HG03520 (cell line): ENCODE data around the gene CYP21A2.
"Not testable (repeated sequence)": the region's sequence is repeated elsewhere in the genome, so short reads cannot be mapped to it uniquely, and the experiment has no call there.

Source experiments
- ATAC-seq: cut with Tn5 transposase; IDR thresholded peaks from one replicate; pipeline ENCODE4 v1.9.1; 2021; ENCODE audit warnings: mild to moderate bottlenecking, moderate library complexity; ENCODE audit not compliant: unreplicated experiment

CYP21A2 gene

DNA sequence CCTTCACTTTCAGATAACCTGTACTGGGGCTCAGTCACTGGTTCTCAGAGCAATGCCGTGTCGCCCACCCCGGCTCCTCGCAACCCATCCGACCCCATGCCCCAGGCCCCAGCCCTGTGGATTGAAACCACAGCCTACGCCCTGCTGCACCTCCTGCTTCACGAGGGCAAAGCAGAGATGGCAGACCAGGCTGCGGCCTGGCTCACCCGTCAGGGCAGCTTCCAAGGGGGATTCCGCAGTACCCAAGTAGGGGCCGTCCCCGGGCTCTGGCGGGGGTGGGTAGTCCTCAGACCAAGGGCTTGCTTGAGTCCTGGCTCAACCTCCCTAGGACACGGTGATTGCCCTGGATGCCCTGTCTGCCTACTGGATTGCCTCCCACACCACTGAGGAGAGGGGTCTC is 8.7 kb upstream of the CYP21A2 start:
- not testable (repeated sequence) for ATAC-seq

- not testable (repeated sequence) for ATAC-seq
Measured at GRCh38 chr6:32035283-32036013, 2.8 kb upstream of the CYP21A2 start.

GRCh38 chr6:32037136-32037535 is 1.1 kb upstream of the CYP21A2 start:
- ATAC-seq: not testable (repeated sequence)

- not testable (repeated sequence) for ATAC-seq
Measured at GRCh38 chr6:32038878-32039277, 663 bp downstream of the CYP21A2 start.

DNA sequence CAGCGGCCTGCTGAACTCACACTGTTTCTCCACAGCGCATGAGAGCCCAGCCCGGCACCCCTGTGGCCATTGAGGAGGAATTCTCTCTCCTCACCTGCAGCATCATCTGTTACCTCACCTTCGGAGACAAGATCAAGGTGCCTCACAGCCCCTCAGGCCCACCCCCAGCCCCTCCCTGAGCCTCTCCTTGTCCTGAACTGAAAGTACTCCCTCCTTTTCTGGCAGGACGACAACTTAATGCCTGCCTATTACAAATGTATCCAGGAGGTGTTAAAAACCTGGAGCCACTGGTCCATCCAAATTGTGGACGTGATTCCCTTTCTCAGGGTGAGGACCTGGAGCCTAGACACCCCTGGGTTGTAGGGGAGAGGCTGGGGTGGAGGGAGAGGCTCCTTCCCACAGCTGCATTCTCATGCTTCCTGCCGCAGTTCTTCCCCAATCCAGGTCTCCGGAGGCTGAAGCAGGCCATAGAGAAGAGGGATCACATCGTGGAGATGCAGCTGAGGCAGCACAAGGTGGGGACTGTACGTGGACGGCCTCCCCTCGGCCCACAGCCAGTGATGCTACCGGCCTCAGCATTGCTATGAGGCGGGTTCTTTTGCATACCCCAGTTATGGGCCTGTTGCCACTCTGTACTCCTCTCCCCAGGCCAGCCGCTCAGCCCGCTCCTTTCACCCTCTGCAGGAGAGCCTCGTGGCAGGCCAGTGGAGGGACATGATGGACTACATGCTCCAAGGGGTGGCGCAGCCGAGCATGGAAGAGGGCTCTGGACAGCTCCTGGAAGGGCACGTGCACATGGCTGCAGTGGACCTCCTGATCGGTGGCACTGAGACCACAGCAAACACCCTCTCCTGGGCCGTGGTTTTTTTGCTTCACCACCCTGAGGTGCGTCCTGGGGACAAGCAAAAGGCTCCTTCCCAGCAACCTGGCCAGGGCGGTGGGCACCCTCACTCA is 1.4 kb downstream of the CYP21A2 start:
- not testable (repeated sequence) for ATAC-seq

DNA sequence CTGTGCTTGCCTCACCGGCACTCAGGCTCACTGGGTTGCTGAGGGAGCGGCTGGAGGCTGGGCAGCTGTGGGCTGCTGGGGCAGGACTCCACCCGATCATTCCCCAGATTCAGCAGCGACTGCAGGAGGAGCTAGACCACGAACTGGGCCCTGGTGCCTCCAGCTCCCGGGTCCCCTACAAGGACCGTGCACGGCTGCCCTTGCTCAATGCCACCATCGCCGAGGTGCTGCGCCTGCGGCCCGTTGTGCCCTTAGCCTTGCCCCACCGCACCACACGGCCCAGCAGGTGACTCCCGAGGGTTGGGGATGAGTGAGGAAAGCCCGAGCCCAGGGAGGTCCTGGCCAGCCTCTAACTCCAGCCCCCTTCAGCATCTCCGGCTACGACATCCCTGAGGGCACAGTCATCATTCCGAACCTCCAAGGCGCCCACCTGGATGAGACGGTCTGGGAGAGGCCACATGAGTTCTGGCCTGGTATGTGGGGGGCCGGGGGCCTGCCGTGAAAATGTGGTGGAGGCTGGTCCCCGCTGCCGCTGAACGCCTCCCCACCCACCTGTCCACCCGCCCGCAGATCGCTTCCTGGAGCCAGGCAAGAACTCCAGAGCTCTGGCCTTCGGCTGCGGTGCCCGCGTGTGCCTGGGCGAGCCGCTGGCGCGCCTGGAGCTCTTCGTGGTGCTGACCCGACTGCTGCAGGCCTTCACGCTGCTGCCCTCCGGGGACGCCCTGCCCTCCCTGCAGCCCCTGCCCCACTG is 2.3 kb downstream of the CYP21A2 start:
- not testable (repeated sequence) for ATAC-seq

DNA sequence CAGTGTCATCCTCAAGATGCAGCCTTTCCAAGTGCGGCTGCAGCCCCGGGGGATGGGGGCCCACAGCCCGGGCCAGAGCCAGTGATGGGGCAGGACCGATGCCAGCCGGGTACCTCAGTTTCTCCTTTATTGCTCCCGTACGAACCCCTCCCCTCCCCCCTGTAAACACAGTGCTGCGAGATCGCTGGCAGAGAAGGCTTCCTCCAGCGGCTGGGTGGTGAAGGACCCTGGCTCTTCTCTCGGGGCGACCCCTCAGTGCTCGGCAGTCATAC is 2.8 kb downstream of the CYP21A2 start:
- not testable (repeated sequence) for ATAC-seq

DNA sequence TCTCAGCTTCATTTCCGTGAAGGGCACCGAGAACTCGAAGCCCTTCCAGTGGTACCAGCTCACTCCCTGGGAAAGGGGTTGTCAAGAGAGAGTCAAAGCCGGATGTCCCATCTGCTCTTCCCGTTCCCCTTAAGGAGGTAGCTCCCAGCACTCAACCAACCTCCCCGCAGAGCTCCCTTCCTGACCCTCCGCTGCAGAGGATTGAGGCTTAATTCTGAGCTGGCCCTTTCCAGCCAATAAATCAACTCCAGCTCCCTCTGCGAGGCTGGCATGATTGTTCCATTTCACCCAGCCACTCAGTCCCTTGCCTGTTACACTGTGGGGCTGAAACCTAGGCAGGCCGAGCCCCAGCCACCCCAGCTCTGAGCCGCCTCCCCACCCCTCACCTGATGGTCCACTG is 3.2 kb downstream of the CYP21A2 start:
- not testable (repeated sequence) for ATAC-seq

- ATAC-seq: not testable (repeated sequence)
Measured at GRCh38 chr6:32042276-32042675, 4.1 kb downstream of the CYP21A2 start.

GRCh38 chr6:32043589-32044380 is 5.6 kb downstream of the CYP21A2 start:
- not testable (repeated sequence) for ATAC-seq

DNA sequence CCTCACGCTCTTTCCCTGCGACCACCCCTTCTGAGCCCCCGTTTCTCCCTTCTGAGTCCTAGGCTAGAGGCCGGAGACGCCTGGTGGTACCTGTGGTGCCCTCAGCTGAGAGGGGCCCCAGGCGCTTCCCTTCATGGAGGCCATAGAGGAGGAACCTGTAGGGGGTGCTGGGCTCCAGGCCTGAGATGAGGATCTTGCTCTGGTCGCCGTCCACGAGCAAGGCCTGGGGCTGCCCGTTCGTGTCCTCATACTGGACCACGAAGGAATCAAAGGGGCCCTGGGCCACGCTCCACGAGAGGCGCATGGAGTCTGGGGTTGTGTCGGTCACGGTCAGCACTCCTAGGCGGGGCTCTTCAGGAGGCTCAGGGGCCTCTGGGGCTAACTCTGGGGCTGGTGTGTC is 6.7 kb downstream of the CYP21A2 start:
- not testable (repeated sequence) for ATAC-seq

DNA sequence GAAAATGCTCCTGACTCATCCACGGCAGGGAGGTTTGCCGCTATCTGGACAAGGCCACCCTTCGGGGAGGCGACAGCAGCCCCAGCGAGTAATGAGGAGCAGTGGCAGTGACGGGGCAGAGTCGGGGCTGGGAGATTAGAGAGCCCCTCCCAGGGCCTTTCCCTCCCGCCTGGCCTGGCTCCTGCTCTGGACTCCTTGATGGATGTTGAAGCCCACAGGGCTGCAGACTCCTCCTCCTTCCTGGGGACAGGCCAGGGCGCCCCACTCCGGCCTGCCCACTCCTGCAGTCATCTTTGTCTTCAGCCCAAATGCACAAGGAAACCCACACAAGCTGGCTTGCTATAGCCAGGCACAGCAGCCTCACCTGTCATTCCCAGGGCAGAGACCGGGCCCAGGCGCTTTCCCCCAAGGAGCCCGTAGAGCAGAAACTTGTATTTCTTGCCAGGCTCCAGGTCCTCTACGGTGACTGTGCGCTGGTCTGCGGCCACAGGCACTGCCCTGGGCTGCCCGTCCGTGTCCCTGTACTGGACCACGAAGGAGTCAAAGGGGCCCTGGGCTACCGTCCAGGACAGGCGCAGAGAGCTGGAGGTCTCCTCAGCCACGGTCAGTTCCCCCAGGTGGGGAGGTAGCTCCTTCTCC is 7.7 kb downstream of the CYP21A2 start:
- no peak for ATAC-seq

GRCh38 chr6:32046450-32047083 is 8.4 kb downstream of the CYP21A2 start:
- ATAC-seq: no peak

- no peak for ATAC-seq
Measured at GRCh38 chr6:32047084-32047478, 8.9 kb downstream of the CYP21A2 start.

GRCh38 chr6:32047539-32047854 is 9.3 kb downstream of the CYP21A2 start:
- no peak for ATAC-seq

DNA sequence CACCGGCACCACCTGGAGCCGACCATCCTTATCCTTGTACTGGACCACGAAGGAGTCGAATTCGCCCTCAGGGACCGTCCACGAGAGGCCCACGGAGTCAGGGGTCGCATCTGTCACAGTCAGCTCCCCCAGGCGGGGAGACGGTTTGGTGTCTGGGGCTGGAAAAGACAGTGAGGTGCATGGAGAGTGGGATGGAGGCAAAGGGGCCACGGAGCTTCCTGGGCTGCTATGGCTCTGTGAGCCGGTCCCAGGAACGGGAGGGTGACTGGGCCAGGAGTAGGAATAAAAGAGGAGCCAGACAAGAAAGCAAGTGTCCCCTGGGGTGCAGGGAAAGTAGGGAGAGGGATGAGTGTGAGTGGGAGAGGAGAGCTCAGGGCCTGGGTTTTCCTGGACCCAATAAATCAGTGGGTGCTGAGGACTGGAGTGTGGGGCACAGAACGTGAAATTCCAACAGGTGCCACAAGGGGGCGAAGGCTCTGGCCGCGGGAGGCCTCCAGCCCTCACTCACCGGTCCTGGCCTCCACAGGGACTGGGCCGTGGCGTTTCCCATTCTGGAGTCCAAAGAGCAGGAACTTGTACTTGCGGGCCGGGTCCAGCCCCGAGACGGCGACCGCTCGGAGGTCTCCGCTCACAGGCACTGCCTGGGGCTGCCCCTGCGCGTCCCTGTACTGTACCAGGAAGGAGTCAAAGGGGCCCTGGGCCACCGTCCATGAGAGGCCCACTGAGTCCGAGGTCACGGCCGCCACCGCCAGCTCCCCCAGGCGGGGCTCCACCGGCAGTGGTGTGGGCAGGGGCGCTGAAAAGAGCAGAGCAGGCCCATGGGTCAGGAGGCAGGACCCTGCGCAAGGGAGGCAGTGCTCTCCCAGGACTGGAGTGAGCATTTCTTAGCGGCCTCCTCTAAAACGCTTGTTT is 9.9 kb downstream of the CYP21A2 start:
- ATAC-seq: no peak

DNA sequence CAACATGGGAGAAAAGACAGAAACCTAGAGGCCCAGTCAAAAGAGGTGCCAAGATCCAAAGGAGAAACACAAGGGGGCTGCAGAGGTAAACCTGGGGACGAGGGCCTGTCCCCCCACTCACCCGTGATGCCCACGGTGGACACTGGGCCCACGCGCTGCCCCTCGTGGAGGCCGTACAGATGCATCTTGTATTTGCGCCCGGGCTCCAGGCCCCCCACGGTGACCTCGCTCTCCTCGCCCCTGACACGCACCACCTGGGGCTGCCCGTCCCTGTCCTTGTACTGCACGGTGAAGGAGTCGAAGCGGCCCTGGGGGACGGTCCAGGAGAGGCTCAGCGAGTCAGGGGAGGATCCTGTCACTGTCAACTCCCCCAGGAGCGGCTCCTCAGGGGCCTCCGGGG is 10.9 kb downstream of the CYP21A2 start:
- ATAC-seq: not testable (repeated sequence)

DNA sequence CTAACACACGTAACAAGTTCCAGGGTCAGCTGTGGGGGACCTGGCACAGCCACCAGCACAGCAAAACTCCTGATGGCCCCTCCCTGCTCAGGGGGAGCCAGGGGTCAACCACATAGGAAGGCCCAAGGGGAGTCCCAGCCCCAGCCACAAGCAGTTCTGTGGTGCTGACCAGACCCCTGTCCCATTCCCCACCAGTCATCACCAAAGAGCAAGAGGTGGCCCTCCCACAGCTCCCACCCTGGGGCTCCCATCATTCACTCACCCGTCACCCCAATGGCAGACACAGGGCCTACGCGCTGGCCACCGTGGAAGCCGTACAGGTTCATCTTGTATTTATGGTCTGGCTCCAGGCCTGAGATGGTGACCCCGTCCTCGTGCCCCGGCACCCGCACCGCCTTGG is 11.5 kb downstream of the CYP21A2 start:
- not testable (repeated sequence) for ATAC-seq

DNA sequence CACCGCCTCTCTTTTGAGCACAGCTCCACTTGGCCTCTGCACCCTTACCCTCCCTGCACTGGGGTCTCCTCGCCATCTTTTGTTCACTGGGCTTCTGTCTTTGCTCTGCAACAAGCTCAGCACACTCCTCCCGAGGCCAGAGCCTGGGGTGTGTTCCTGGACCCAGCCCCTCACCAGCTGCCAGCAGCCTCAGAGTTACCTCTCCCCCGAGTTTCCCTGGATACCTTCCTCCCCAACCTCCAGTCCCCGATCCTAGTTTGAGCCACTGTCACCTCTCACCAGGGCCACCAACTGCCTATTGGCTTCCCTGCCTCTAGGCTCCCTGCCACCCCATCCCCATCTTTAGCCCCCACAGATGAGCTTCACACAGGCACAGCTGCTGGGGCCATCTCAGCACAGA is 12.3 kb downstream of the CYP21A2 start:
- no peak for ATAC-seq
